ENCODE results near the gene RPLP1.
"Not testable (repeated sequence)": the region's sequence is repeated elsewhere in the genome, so short reads cannot be mapped to it uniquely, and the experiment has no call there.

RPLP1 gene

DNA sequence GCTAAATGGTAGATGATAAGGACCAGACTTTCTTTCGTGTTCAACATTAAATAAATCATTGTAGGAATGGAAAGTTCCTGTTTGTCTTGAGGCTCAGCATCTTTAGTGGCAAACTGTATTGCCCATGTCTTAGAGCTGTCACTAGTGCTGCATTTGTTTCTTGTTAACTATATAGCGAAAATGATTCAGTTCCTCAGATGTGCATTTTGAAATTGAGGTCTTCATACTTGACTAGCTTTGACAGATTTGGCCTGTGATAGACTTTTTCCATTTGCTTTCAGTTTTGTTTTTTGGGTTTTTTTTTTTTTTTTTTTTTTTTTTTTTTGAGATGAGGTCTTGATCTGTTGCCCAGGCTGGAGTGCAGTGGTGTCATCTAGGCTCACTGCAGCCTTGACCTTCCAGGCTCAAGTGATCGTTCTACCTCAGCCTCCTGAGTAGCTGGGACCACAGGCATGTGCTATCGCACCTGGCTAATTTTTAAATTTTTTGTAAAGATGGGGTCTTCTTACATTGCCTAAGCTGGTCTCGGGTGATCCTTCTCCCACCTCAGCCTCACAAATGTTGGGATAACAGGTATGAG lies 9.5 kb upstream of the RPLP1 start:
- DNase-seq: no peak

DNA sequence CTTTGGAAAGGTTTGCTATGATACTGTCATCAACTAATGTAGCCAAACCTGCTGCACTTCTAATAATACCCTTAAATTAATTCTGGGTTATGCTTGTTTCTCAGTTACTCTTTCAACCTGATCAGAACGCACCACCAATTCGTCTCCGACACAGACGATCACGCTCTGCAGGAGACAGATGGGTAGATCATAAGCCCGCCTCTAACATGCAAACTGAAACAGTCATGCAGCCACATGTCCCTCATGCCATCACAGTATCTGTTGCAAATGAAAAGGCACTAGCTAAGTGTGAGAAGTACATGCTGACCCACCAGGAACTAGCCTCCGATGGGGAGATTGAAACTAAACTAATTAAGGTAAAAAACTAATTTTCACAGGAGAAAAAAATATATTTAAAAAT lies 7.9 kb upstream of the RPLP1 start:
- DNase-seq: no peak

DNA sequence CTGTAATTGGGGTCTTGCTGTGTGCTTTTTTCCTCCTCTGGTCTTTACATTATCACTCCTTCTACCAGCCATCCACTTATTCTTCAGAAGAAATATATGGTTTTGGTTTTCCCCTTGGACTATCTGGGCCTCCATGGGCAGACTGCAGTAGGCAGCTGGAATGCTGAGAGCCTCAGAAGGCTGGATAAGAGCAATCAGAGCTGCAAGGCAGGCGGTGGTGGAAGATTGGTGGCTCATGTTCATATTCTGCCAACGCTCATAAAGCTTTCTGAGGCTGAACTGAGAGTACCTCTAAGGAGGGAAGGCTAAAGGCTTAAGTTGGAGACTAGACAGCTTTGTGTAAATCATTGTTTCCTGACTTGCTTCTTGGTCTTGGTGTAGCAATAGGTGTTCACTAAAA lies 5.7 kb upstream of the RPLP1 start:
- DNase-seq: no peak

DNA sequence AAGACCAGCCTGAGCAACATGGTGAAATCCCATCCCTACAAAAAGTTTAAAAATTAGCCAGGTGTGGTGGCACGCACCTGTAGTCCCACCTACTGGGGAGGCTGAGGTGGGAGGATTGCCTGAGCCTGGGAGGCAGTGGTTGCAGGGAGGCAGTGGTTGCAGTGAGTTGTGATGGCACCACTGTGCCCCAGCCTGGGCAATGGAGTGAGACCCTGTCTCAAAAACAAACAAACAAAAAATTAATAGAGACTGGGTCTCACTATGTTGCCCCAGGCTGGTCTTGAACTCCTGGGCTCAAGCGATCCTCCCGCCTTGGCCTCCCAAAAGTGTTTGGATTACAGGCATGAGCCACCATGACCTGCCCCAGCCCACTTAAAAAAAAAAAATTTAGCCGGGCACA lies 2.4 kb upstream of the RPLP1 start:
- DNase-seq: not testable (repeated sequence)

DNA sequence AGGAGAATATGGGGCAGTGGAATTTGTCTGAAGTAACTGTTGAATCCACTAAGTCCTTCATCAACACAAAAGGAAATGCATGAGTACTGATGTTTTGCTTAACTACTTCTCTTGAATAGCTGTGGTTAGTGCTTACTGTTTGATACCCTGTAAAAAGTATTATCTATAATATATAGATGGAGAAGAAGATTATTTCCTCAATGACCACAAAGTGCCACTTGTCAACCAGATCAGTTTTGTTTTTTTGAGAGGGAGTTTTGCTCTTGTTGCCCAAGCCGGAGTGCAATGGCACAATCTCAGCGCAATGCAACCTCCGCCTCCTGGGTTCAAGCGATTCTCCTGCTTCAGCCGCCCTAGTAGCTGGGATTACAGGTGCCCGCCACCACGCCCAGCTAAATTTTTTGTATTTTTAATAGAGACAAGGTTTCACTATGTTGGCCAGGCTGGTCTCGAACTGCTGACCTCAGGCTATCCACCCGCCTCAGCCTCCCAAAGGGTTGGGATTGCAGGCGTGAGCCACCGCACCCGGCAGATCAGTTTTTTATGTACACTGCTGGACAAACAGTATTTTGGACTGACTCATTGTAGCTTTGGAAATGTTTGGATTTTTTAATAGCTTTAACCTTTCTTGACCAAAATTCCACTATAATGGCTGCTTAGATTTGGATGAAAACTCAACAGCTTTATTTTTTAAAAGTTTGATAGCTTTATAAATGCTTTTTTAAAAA lies 1.5 kb upstream of the RPLP1 start:
- no peak for DNase-seq

DNA sequence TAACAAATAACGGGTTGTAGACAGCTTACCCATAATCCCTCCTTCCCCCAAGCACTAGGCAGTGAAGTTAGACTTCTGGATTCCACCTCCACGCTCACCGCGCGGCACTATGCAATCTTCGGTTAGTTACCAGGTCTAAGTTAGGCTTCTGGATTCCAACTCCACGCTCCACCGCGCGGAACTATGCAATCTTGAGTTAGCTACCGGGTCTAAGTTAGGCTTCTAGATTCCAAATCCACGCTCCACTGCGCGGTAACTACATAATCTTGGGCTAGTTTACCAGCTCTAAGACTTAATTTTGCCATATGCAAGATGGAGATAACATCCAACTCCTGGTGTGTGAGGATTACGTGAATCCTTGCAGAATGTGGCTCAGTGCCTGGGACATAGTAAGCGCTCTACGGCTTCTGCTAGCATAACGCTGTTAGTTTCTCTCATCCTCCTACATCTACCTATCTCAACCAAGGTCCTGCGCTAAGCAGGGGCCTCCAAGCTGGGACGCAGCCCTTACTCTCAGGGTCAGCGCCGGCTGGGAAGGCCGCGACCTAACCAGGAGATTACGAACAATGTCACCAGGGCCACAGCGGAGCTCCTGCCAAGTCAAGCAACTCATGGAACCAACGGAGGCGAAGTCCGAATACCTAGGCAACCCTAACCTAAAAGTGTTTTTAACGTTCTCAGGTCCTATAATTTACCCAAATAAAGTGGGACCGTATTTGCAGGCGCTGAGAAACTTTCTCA lies 497 bp upstream of the RPLP1 start:
- DNase-seq: no peak

DNA sequence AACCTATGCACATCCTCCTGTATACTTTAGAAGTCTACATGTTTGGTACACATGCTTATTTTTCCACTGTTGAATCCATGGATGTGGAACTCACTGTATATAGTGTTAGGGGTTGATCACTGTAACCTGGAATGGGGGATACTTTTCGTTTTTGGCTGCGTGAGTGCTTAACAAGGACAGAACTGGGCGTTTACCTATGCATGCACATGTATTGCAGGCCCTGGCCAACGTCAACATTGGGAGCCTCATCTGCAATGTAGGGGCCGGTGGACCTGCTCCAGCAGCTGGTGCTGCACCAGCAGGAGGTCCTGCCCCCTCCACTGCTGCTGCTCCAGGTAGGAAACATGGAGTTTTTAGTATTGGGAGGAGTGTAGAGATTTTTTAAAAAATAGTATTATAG lies 2.3 kb downstream of the RPLP1 start:
- no peak for DNase-seq

DNA sequence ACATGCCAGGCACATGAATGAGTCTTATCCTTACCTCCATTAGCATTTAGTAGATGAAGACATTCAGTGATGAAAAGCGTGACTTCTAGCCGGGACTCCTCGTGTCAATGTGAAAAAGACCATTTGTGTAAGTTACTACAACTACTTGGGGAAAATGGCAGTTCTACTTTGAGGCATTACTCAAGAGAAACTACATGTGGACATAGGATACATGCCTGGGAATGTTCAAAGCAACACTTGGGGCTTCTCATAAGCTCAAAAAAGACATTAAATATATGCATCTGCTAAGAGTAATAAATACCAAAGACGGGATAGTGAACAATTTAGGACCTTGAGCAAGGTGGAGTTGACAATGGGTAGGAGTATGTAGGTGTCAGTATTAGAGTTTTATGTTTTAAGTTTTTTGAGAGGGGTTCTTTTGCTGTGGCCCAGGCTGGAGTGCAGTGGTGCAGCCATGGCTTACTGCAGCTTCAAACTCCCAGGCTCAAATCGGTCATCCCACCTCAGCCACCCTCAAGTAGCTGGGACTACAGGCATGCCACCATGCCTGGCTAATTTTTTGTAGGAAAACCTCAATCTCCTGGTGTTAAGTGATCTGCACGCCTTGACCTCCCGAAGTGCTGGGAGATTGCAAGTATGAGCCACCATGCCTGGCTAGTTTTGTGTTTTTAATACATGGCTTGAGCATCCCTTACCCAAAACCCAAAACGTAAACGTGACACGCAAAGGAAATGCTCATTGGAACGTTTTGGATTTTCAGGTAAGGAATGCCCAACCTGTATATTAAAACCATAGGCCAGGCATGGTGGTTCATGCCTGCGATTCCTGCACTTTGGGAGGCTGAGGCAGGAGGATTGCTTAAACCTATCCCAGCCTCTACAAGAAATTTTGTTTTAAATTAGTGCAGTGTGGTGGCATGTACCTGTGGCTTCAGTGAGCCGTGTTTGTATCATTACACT lies 3.9 kb downstream of the RPLP1 start:
- DNase-seq: no peak

DNA sequence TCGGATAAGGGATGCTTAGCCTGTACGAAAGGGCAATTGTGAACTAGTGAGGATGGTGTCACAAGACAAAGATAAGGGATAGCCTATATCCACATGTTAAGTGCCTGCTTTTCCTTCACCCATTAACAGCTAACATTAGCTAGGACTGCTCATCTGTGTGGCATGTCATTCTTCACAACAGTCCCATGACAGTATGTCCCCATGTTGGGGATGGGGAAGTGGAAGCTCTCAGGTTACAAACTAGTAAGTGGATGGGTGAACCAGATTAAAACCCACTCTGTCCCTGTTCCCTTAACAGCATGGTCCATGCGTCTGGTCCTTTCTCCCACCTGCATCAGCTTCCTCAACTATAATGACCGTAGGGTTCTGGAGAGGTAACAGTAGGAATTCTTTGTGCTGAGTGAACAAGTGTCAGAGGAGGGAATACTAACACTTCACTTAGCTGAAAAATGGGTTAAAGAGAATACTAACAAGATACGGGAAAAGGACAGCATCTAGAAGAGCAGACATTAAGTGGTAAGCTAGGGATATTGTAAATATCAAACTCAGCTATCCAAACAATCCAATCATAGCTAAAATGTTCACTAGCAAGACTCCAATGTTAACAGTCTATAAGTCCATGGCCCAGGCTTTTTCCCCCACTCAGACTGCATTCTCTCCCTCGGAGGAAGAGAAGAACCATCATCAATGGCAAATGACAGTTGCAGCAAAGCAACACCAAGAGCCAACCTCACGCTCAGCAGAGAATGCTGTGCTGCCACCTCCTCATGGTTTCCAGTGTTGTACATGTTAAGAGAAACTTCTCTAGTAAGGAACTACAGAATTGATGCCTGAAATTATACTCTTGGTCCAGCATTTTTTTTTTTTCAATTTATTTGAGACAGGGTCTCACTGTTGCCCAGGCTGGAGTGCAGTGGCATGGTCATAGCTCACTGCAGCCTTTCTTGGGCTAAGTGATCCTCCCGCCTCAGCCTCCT lies 5.0 kb downstream of the RPLP1 start:
- DNase-seq: no peak

DNA sequence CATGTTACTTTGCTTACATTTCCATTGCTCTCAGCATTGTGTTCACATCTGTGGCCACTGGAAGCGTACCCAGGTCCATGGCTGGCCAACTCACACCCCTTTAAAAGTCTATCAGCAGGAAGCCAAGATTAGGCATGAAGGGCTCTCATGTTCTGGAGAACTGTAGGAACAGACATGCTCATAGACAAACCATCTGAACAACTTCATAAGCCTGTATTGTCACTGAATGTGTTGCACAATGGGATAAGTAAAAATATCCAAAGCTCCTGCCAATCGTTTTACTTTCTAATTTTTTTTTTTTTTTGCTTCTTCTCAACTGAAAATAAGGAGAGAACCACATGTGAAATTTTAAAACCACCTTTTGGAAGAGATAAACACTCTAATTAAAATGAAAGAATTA lies 6.4 kb downstream of the RPLP1 start:
- no peak for DNase-seq

DNA sequence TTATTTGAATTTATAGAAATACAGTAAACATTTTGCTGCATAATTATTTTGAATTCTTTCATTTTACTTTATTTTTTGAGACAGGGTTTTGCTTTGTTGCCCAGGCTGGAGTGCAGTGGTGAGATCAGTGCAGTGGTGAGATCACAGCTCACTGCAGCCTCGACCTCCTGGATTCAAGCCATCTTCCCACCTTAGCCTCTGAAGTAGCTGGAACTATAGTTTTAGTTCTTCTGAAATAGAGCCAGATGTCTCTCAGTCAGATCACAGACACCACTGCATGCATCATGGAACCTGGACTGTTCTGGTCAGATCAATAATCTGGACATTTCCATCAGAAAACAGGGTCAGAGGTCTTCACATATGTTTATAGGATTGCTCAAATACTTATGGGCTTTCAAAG lies 7.9 kb downstream of the RPLP1 start:
- DNase-seq: no peak

DNA sequence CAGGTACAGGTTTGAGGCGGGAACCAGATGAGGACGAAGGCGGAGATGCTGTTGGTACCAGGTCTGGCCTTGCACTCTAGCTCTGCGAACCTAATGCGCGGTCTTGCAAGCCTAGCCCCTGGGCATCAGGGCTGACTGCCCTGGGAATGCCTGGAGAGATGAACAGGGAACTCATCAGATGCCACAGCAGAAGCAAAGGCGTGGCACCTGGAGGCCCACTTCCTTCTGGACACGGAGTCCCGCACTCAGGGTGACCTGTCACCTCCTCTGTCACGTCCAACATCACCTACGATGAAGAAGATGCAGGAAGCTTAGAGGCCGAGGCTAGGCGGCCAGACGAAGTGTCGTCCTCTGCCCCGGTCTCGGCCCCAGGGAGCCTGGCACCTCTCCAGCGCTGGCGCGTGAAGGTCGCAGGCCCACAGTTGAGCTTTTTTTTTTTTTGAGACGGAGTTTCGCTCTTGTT lies 9.4 kb downstream of the RPLP1 start:
- DNase-seq: no peak

DNA sequence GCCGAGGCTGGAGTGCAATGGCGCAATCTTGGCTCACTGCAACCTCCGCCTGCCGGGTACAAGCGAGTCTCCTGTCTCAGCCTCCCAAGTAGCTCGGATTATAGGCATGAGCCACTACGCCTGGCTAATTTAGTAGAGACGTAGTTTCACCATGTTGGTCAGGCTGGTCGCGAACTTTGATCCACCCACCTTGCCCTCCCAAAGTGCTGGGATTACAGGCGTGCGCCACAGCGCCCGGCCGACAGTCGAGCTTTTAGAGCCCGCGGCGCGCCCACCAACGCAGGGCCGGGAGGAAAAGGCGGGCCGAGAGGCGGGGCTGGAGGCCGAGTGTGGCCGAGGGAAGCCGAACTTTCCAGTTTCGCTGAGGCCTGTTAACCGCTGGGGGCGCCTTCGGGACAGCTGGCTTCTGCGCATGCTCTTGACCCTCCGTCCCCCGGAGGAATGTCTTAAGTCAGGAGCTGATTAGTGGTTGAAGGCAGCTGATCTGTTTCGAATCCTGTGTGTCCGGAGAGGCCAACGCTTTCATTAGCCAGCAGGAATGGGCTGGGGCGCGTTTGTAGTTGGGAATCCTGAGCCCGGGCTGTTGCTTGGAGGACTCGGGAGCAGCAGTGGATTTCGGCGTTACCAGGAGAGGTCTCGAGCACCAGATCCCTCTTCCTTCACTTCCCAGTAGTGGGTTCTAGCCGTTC lies 10.0 kb downstream of the RPLP1 start:
- DNase-seq: peak; percentile 28

DNA sequence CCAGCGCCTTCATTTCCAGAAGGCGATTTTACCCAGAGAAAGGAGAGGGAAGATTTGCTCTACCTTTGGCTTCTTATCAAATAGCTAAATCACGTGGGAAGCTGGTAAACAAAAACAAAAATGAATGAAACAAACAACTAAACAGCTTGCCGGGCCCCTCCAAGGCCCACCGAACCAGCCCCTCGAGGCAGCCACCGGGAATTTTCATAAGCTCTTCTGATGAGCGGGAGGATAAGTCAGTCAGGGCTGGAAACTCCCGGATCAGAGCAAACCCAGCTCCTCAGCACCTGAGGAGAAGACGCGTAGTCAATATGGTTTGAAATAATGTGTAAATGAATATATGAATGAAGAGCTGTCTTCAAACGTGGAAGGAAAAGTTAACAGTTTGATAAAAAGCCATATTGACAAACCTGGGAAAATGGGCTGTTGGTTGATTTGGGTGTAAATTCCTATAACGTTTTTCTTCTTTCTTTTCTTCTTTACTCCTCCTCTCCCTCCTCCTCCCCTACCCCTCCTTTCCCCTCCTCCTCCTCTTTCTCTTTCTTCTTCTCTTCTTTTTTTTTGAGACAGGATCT lies 10.7 kb downstream of the RPLP1 start:
- DNase-seq: no peak

DNA sequence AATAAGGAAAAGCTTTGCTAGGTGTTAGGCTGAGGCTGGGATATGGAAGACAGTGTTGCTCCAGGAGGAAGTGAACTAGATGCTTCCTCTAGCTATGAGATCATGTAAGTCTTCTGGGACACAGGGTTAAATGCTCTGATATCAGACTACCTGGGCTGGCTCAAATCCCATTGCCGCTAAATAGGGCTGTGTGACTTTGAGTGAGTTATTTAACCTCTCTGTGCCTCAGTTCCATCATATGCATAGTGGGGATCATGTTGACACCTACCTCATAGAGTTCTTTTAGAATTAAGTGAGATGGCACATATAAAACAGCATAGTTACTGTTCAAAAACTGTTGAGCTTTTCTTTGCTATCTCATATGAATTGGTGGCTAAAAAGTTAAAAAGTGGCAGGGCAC lies 12.6 kb downstream of the RPLP1 start:
- DNase-seq: no peak

DNA sequence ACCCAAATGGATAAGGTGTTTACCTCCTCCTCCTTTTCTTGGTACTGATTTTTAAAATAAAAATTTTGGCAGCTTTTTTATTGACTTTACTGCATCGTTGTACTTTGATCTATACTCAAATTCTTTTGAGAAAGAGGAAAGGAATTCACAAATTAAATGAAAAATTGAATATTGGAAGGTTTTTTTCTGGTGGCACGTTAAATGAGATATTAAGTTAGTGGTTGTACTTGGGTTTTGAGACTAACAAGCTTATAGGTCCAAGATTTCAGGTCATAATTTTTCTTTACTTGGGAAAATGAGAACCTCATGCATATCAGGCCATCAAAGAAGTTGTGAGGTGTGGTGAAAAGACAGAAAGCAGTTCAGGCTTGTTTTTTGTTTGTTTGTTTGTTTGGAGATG lies 14.1 kb downstream of the RPLP1 start:
- DNase-seq: no peak

DNA sequence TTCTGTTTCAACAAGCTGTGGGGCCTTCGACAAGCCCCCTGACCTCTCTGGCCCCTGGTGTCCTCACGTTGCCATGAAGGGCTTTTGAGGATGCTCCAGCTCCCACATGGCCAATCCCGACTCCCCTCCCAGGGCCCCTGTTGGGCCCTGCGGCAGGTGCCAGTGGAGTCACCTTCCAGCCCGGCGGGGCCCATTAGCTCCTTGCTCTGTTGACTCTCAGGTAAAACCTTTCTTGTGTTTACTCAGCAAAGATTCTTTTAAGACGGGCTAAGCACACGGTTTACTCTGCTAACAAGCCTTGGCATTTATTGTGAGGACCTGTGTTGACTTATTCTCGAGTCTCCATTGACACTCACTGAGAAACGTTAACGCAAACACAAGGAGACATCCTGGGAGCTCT lies 15.0 kb downstream of the RPLP1 start:
- DNase-seq: no peak

DNA sequence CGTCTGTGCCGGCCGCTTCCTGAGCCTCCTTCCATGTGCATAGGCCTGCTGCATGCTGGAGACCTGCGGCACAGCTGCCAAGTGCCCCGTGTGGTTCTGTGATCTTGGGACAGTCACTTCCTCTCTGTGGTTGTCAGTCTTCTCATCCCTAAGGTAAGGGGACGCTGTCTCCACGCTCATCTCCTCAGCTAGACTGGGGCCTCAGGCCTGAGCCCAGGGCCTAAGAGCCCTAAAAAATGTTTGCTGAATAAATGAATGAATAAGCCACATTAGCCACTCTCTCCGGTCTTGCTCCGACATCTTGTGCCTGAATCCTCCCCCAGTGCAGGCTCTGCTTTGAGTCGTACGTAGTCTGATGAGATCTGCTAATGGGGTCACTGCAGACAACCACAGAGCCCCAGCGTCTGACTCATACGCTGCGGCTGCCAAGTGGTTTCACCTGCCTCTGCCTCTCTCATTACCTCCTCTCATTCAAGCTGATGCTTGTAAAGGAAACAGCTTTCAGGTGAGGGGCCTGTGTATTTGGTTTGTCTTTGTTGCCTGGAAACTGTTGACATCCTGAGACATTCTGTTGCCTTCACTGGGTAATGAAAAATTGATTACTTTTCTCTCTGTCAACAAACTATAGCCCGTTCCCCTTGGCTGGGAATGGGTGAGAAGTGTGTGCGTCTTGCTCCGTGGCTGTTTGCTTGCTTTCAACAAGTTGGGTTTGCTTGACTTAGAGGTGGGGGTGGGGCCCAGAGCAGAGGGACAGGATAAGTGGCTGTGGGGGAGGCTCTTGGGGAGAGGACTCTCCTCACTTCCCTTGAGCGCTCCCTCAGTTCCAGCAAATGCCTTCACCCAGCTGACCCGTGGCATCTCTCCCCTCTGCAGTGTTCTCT lies 15.9 kb downstream of the RPLP1 start:
- peak; percentile 90 for DNase-seq

DNA sequence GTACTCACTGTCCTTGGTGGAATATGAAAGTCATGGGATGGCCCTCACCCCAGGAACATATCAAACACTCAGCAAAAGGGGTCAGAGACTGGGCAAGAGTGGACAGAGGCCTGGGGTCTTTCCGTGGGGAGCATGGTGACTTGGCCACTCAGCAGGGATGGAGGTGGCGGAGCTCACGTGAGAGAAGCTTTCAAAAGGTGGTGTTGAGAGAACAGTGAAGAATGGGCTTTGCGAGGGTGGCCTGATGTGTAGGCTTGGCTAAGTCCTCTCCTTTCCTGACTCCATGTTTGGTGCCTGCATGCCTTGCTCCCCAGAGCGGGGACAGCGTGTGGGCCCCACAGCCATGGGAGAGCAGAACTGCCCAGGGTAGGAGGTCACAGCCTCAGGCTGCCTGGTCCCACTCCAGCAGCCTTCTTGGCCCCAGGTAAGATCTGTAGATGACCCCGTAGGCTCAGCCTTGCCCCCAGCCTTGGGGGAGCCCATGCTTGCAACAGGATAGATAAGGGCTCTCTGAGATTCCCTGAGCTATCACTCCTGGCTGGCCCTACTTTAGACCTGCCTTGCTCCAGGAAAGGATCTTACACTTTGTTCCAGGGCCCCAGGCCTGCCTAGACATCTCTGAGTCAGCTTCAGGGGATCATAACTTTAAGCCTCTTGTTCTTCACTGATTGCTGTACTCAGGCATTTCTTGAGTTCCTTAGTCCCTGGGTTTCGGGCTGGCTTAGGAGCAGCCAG lies 17.0 kb downstream of the RPLP1 start:
- DNase-seq: no peak

Data from NCI-H187 treated with DMSO at 0.1 percent for 48 hours (cell line).